Stimulated activated CD8-positive, alpha-beta memory T cell treated with anti-CD3 and anti-CD28 coated beads, Interleukin-15, amount 100 ng/mL, for 1 hour (primary cell): ENCODE data around the gene CPED1.
"Not testable (repeated sequence)": the region's sequence is repeated elsewhere in the genome, so short reads cannot be mapped to it uniquely, and the experiment has no call there.

ENCODE experiments used
- DNase-seq: peaks from one replicate; pipeline ENCODE4 v3.0.0-alpha.2; 2020; ENCODE audit warnings: low read depth

The CPED1 gene

GRCh38 chr7:121041516-121042148 is 53.1 kb downstream of the CPED1 start:
- DNase-seq: no peak

- no peak for DNase-seq
These were observed 53.7 kb downstream of the CPED1 start for GRCh38 chr7:121042195-121042594.

GRCh38 chr7:121042899-121043298 is 54.4 kb downstream of the CPED1 start:
- DNase-seq: no peak

GRCh38 chr7:121043314-121044234 is 55.1 kb downstream of the CPED1 start:
- DNase-seq: no peak

- no peak for DNase-seq
These were observed 56.6 kb downstream of the CPED1 start for GRCh38 chr7:121045090-121045489.

GRCh38 chr7:121046009-121046408 is 57.5 kb downstream of the CPED1 start:
- DNase-seq: no peak

GRCh38 chr7:121046893-121047468 is 58.5 kb downstream of the CPED1 start:
- DNase-seq: no peak

GRCh38 chr7:121048195-121048594 is 59.7 kb downstream of the CPED1 start:
- no peak for DNase-seq

GRCh38 chr7:121049028-121049791 is 60.7 kb downstream of the CPED1 start:
- DNase-seq: no peak

GRCh38 chr7:121049897-121050296 is 61.4 kb downstream of the CPED1 start:
- DNase-seq: no peak

GRCh38 chr7:121053219-121053618 is 64.7 kb downstream of the CPED1 start:
- DNase-seq: no peak

- DNase-seq: no peak
These were observed 66.4 kb downstream of the CPED1 start for GRCh38 chr7:121054925-121055324.

GRCh38 chr7:121057878-121058277 is 69.4 kb downstream of the CPED1 start:
- DNase-seq: no peak

GRCh38 chr7:121058975-121059374 is 70.5 kb downstream of the CPED1 start:
- no peak for DNase-seq

- not testable (repeated sequence) for DNase-seq
These were observed 71.5 kb downstream of the CPED1 start for GRCh38 chr7:121059979-121060509.

- DNase-seq: no peak
These were observed 73.4 kb downstream of the CPED1 start for GRCh38 chr7:121061677-121062582.

GRCh38 chr7:121062671-121063279 is 74.3 kb downstream of the CPED1 start:
- DNase-seq: no peak

- not testable (repeated sequence) for DNase-seq
These were observed 79.2 kb downstream of the CPED1 start for GRCh38 chr7:121067717-121068116.

GRCh38 chr7:121069346-121070100 is 81.0 kb downstream of the CPED1 start:
- no peak for DNase-seq

GRCh38 chr7:121071132-121071531 is 82.6 kb downstream of the CPED1 start:
- DNase-seq: no peak
